ENCODE results near the gene DHX29.

GRCh38 chr5:55313870-55314617 lies 6.5 kb upstream of the DHX29 start:
- TF ChIP-seq CTCF (IDR thresholded peaks at IDR 0.05), result no peak
- no peak for TF ChIP-seq POLR2AphosphoS5 (IDR thresholded peaks at IDR 0.05)

Data from prostate gland (tissue), 2 donors.